HG03439 (cell line): ENCODE measurements around the gene CDK14.

Experiments used
- ATAC-seq: cut with Tn5 transposase; IDR thresholded peaks from one replicate; pipeline ENCODE4 v1.9.1; 2021; ENCODE audit warnings: mild to moderate bottlenecking, moderate library complexity; ENCODE audit not compliant: unreplicated experiment

CDK14 gene

DNA sequence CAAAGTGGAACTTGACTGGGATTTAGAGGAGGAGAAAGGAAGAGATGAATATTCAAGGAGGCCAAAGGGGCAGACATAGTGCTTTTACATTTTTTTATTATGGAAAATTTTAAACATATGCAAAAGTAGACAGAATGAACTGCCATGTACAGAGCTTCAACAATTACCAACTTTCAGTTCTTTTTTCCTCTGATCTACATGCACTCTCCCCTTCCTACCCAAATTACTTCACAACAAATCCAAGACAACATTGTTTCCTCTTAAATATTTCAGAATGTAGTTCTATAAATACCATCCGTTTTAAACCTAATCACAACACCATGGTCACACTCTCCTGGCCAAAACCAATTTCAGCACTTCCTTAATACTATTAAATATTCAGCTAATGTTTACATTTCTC lies 584.6 kb downstream of the CDK14 start:
- no peak for ATAC-seq

DNA sequence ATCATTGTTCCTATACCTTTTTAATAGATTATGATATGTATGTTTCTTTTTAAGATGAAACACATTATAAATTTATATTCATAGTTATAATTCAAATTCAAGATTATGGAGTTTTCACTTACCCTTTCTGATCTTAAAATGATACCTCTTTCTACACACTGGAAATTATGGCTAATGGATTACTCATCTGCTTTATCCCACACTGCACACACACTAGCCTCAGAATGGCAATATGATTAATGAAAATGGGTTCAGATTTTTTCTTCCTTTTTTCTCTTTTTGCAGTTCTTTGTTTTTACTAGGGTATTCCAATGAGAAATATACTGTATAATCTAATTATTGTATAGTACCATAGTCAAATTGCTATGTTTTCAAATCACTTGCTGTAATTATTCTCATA lies 585.8 kb downstream of the CDK14 start:
- ATAC-seq, result no peak

DNA sequence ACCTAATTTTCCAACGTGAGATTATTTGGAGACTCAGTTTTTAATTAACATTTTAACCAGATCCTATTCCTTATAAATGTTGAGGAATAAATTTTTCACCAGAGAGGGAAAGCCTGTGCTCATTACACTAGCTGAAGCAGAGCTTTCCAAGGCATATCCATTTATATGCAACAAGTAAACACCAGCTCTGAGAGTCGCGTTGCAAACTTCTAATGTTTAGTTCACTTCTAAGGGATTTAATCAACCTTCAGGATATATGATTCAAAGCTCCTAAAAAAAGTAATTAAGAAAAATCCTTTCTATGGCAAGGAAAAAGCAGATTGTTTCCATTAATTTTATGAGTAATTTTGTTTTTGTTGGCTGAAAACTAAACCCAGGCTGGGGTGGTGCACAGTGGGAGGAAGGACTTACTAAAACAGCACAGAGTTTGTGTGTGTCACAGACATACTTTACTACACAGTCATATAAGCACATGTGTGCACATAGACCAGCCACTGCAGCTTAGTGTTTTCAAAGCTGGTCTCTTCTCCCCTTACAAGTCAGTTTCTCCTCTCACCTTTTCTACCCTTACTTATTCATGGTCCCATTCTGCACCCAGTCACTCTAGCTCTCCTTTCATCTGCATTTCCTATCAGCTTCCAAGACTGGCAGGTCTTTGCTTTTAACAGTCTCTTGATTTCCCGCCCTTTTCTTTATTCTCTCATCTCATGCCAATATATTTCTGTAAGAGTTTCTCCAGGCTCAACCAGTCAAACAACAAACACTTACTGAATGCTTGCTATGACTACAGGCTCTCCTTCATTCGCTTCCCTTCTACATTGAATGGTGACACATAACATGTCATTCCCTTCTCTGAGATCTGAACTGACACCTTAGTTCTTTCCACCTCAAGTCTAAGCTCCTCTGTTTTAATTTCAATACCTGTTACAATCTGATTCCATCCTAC lies 587.0 kb downstream of the CDK14 start:
- ATAC-seq, result no peak

DNA sequence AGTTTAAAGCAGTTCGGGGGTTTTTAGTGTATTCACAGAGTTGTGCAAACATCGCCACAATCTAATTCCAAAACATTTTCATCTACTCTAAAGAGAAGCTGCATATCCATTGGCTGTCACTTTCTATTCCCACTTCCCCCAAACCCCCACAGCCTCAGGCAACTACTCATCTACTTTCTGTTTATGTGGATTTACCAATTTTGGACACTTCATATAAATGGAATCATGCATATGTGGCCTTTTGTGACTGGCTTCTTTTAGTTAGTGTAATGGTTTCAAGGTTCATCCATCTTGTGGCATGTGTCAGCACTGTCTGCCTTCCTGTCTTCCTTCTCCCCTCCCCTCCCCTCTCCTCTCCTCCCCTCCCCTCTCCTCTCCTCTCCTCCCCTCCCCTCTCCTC lies 589.6 kb downstream of the CDK14 start:
- no peak for ATAC-seq

DNA sequence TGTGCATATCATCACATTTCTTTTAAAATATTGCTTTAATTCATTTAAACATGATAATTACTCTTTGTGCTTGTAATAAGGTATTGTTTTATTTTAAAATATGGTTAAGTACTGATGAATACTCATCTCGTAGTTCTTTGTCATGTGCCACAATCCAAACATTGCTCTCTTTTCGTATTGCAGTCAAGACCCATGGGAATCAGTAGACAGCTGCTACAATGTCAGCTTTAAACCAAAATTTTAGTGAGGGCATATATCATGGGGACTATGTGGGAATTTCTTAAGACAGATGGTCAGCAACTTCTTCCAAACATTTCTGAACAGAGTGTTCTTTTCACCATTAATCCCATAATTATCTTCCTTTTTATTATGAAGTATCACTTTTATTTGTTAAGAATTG lies 590.9 kb downstream of the CDK14 start:
- ATAC-seq, result no peak

DNA sequence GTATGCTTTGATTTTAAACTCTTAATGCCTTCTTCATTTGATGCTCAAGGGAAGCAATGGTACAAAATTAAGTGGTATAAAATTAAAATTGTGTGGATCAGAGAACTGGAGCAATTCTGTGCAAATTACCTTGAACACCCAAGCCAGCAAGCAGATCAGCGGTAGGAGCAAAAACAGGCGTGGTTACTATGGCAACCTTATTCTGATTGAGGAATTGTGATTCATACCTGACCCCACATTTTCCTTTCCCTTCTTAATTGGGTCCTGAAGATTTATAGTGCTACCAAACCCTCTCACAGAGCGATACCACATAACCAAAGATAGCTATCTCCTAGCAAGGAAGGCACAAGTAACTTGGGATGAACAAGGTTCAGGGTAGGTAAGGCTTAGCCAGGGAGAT lies 595.6 kb downstream of the CDK14 start:
- ATAC-seq, result no peak

DNA sequence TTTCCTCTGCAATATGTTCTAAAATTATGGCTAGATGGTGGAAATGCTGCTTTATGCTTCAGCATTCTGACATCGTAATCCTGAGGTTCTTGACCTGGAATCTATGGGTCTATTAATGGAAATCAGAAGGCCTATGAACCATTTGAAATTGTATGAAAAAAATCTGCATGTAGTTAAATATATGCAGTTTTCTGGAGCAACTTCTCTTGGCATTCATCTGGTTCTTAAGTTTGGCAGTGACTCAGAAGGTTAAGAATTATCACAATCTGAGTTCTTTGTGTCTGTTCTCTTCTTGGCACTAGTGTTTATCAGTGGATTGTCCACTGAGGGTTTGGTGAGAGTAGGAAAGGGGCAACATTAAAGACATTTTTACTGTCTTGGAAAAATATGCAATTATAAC lies 597.0 kb downstream of the CDK14 start:
- ATAC-seq, result no peak

DNA sequence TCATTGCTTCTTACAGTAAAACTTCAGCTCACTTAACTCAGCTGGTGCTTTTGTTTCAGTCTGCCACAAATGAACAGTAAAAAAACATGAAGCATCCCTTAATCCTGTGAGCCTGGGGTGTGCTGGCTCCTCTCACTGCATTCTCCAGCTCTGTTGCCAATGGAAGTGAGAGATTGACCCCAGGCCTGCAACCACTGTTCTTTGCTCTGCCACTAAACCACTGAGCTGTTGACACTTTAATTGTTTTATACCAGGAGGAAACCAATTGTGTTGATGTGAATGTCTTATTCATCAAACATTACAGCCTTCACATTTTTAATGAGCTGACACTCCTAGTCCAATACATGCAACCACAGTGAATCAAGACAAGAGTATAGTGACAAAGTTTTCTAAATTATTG lies 598.7 kb downstream of the CDK14 start:
- ATAC-seq, result no peak

DNA sequence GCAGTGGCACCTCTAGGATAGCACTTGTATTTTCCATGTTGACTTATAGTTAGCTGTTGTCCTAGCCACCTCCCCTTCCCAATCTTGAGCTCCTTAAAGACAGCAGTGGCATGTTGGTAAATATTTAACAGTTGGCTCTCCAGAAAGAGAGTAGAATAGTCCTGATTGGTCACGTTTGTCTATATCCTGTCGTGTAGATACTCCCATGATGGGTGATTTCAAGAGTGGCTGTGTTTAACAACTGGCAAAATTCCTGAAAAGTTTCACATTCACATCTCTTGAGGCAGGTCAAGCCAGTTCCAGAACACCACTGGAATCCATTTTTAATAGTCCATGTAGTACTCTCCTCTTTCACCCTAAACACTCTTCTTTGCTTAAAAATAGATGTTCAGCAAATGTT lies 599.9 kb downstream of the CDK14 start:
- no peak for ATAC-seq

DNA sequence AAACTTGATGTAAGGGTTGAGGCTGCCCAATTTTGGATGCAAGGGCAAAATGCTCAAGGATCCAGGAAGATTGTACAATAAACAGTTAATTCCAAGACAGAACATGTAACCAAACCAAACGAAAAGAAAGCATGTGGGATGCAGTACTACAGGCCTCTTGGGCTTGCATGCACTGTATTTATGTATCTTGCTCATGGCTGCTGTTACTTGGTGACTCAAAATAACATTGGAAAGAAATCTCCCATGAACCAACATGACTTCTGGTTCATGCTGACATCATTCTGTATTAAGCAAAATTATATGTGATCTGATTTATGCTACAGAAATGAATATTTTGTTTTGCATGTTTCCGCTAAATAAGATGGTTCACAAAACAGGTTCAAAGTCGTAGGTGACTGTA lies 602.2 kb downstream of the CDK14 start:
- ATAC-seq, result no peak

DNA sequence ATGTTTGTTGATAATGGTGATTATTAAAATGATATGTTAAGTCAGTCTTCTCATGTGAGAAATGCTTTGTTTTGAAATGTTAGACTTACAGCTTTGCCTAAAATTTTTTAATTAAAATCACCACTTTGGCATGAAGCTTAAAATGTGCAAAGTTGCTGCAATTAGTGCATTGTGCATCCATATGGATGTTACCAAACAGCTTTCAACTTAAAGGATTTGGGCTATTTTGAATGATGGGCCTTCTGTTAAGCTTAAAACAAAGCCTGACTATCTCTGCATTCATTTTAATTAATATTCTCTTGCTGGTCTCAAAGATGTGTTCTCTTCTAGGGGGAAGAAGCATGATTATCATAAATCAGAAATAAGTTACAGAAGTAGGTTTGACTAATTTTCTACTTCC lies 603.5 kb downstream of the CDK14 start:
- no peak for ATAC-seq

DNA sequence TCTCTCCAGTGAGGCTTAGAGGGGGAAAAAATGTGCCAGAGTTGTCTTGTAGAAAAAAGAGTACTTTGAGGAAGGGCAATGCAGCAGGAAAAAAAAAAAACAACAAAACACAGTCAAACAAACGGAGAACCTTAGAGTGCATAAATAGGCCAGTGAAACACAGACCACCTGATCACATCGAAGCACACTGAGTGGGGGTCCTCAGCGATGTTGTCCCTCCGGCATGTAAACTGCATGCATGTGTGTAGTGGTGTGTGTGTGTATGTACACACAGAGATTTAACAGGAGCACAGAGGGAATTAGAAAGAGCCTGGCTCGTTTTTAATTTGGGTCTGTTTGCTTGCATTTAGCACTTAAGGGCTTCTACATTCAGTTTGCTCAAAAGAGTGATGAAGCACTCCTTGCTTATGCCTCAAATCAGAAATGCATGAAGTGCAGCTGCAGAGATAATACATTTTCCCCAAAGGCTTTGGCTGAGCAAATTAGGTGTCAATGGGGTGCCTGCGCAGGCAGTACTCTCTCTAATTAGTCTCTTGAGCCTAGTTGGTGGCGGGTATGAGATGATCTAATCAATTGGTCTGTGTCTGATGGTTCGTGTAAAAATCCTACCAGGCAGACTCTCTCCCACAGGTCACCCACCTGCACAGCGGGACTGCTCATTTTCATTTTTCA lies 605.5 kb downstream of the CDK14 start:
- ATAC-seq, result no peak

DNA sequence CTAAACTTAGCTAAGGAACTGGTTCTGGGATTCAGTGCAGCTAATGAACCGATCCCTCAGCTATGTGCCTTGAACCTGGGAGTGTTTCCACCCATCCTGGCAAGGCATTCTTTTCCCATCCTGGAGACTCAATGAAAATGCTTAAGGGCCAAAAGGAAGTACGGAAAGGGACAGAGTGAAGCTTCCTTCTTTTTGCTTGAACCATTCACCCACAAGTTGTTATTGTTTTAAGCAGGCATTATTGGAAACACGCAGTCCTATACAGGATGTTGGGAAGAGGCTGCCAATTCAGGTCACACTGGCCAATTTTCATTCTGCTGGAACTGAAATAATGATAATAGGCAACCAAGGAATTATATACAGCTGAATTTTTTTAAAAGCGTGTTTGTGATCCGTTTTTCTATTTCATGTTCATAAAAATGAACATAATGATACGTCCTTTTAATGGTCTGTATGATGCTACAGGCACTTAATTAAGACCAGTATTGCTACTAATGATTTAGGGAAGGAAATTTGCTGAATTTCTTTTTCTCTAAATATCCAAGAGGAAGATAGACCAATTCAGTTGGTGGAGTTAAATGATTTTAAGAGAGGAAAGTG lies 610.3 kb downstream of the CDK14 start:
- ATAC-seq, result no peak

DNA sequence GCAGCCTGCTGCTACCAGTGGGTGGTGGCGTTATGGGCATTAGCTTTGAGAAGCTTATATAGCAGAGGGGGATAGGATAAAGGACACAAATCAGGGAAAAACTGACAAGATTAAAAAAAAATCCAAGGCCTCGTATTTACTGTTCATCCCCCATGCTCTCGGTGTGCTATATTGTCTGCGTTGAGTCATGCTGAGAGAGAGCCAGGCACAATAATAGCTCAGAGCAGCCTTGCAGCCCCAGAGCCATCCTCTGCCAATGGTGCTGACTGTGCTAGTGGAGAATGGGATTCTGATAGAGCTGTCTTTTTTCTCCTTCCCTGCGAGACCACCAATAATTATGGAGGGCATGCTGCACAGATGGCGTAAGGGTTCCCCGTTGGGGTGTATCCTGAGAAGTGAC lies 616.5 kb downstream of the CDK14 start:
- ATAC-seq, result no peak

DNA sequence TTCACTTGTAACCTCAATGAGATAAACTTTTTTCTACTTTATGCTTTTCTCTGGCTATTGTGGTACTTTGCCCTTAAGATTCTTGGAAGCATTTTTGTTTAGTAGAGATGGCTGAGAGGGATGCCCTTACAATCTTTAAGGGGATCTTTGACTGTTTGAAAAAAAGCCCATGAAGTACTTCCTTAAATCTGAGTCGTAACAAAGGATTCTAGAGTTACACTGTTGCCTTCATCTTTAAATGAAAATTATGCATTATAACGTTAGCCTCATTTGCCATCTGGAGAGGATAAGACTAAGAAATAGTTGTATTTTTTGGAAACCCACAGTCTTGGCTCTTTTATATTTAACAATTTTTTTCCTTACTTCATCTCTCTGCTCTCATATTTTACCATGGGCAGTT lies 630.3 kb downstream of the CDK14 start:
- no peak for ATAC-seq

DNA sequence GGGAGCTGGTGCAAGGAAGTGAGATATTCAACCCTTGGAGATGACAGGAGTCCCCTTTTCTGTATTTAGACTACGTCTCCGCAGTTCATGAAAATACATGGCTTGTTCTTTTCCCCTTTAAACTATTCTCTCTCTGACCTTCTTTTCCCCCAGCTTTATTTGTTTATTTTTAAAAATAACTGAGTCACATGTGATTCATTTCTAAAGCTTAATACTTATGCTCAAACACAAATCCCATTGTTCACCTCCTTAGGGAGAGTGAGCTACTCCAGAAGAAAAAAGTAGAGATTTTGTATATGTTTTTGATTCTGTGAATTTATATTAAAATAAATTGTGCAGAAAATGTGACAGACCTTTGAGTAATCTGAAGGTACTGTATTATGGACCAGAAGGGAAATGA lies 632.2 kb downstream of the CDK14 start:
- ATAC-seq, result no peak

DNA sequence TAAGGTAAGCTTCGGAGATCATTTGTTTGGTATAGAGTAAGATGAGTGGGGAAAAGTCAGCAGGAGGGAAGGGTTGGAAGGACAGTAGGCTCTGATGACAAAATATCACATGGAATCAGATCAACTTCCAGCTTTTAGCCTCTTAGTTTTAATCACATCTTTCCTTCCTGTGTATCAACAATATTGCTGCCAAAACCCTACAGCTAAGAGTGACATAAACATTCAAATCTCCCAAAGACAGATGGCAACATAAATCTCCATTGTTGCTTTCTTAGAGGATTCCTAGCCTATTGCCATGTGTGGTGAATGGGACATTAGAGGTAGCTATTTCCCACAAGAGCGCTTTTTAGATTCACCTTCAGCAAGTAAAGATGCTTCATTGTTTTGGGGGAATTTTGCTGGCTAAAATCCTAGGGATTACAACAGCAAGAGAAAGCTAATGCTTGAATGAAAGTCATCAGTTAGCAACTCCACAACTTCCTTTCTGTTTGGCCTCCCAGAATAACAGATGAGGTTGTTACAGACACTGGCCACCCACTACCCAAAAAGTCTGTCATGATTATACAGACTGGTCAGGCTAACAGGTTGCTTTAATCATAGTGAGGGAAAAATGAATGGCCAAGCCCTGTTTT lies 632.9 kb downstream of the CDK14 start:
- no peak for ATAC-seq

DNA sequence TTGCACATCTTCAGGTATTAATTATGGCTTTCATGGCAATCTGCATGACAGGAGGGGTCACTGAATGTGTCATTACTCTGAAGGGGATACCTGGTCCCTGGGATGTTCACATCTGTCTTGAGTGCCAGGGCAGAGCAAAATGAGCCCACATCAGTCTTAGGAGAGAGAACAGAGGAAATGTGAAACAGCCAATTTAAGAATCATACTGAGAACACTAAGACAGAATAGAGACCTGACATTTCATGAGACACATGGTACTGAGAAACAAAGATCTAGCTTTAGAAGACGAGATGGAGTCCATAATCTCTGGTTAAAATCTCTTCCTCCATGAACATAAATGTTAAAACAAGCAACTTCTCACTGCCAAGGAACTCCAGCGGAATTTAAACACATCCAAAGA lies 634.0 kb downstream of the CDK14 start:
- no peak for ATAC-seq

DNA sequence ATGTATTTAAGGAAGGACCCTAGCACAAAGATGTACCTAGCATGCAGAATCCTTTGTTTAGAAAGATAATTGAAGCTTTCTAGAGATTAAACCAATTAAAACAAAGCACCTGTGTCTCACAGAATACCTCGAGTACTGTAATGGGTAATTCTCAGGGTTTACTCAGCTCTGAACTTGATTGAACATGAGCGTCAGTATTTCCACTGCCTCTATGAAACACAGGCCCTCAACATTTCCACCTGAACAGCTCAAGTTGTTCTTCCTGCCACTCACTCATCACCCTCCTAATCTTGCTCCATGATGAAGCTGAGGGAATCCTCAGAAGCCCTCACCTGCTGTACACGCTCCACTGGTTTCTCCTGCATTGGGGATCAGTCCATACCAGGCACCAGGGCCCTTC lies 634.4 kb downstream of the CDK14 start:
- ATAC-seq, result no peak

DNA sequence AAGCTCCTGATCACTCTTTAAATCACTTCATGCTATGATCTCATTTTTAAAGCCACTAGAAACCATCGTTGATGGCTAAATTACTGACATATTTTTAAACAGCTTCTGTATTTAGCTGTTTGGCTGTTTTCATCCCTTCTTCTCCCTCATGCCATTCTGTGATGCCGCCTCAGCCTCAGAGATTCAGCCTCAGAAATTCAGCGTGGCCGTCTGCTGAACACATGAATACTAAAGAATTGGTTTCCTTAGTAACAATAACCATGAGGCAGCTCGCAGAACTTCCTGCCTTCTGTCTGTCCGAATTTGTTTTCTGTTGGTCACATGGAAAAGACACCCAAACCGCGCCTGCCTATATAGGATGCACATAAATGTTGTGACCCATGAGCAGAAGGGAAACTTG lies 637.1 kb downstream of the CDK14 start:
- ATAC-seq, result no peak

DNA sequence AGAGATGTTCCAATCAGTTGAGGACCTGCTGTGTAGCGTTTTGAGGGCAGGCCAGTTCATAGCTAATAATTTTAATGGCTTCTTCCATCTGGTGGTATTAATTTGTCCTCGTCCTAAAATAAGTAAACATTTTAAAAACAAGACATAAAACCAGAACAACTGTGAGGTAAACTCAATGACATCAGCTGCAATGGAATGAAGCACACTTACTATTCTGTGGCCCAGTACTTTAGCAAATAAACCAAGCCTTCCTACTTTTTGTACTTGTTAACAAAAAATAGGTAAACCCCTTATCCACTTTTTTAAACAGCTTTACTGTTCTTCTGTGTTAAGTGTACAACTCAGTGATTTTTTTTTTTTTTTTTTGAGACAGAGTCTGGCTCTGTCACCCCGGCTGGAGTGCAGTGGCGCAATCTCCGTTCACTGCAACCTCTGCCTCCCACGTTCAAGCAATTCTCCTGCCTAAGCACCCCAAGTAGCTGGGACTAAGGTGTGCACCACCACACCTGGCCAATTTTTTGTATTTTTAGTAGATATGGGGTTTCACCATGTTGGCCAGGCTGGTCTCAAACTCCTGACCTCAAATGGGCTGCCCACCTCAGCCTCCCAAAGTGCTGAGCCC lies 639.2 kb downstream of the CDK14 start:
- ATAC-seq, result no peak
